ENCODE measurements around the gene CHST15.
A peak's percentile ranks its signal among the peaks of the same experiment; 100 is the strongest.

CHST15 gene

DNA sequence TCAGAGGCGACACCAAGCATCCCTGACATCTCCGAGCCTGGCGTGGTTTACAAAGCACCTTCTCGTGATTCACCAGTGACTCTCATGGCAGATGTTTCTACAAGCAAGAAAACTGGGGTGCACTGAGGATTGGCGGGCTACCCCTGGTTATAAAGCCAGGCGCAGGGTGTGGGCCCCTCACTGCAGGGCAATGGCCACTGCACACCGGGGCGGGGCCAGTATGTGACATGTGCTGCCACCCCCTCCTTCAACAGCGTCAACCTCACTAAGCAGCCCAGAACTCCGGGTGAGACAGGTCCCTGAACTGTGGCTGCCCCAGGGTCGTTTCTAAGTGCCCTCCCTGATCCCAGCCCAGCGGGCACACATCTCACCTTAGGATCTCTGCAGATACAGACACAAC, 63.8 kb downstream of the CHST15 start:
- DNase-seq (ENCODE audit: low read depth, low spot score), result no peak

DNA sequence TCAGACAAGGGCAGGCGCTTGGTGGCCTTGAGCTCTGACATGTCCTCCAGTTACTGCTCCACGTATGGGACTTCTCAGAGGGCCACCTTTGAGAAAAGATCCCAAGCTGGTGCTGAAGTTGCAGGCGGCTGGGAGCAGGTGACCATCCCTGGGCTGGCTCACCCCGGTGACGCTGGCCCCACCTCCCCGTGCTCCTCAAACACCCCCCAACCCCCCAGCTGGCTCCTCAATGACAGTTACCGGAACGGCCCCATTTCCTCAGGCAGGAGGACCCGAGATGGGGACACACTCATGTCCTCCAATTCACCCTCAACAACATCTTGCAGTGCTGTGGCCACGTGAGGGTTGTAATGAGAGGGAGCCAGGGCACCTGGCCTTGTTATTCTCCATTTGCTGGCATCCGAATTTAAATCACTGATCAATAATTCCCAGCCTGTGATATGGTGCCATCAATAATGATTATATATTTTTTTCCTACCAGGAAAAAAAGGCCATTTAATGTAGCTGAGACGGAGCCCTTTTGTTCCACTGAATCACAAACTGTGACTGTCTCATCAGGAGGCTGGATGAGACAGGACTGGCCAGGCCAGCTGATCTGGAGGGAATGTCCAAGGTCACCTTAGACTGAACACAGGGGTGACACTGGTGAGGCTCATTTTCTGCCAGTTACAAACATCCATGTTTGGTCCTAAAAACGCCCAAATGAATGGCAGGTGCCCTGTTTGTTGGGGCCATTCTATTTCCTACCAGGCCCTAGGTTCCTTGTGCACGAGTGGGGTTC, 64.5 kb downstream of the CHST15 start:
- DNase-seq (ENCODE audit: low read depth, low spot score), result no peak

DNA sequence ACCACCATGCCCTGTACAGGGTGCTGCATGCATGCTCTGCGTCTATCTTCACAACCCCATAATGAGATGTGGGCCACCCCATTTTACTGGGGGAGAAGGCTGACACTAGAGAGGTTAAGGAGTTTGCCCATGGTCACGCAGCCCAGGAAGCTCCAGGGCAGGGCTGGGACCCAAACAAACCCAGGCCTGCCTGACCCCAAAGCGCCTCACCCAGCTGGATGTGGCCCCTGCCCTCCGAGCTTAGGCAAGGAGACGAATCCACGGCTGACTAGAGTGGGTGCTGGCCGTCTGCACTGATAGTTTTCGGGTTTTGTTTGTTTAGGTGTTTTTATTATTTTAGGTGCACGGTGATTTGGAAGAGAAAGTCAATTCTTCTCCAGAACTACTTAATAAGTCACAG, 65.7 kb downstream of the CHST15 start:
- DNase-seq (ENCODE audit: low read depth, low spot score), result no peak

DNA sequence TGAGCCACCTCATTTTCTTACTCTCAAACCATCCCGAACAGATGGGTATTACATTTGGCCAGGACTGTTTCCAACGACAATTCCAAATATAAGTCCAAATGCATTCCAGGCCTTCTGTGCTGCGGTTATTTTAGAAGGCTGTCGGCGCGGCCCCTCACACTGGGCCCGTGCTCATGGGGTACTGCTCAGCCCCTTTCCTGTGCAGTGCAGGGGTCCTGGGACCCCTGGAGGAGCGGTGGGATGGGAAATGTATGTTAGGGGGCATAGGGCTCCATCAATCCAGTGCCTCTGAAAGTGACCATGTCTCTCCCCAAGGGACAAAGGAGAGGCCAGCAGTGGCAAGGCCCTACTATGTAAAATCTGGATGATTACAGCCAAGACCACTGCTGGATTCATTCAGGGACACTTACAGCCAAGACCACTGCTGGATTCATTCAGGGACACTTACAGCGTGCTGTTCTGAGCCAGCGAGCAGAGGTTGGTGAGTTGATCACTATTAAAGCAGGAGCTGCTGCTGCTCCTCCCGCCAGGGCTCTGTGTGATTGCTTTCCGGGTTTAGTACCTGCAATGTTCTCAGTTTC, 66.3 kb downstream of the CHST15 start:
- no peak for DNase-seq (ENCODE audit: low read depth, low spot score)

DNA sequence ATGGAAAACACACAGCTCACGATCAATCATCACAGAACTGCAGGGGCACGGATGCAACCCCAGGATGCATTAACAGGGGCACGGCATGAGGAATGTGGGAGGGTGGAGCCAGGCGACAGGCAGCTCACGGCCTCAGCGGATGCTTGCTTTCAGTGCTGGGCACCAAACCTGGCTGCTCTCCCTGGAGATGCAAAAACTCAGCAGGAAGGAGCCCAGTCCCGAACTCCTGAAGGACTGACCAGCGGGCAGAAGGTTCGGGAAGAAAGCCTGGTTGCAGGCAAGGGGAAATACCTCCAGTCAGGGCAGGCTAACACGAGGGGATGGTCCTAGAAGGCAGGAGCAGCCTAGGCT, 66.8 kb downstream of the CHST15 start:
- no peak for DNase-seq (ENCODE audit: low read depth, low spot score)

DNA sequence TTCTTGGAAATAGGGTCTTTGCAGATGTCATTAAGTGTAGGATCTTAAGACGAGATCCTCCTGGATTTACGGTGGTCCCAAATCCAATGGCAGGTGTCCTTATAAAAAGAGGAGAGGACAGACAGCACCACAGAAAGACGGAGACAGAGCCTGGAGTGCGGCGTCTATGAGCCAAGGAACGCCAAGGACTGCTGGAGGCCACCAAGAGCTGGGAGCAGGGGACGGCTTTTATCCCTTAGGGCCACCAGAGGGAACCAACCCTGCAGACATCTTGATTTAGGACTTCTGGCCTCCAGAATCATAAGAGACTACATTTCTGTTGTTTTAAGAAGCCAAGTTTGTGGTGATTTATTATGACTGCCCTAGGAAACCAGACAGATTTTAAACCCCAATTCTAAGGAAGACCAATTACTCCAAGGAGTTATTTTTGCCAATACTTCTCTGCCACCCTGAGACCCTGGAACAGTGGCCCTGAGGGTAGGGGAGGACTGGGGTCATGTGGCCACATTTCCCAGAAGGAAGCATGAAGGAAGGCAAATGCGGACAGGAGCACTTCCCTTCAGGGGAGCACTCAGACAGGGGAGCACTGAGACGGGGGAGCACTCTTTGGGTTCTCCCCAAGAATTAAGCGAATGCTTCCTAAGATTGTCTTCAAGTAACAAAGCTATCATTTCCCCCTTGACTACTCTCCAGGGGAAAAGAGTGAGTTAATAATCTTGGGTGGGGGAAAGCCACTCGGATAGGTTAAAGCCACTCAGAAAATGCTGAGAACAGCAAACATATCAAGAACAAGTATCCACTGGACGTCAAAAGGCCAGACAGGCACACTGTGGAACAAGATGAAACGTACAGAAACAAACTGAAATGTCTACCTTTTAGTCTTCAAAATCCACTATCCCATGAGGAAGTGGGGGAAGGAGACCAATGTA, 67.5 kb downstream of the CHST15 start:
- peak; percentile 37 for DNase-seq (ENCODE audit: low read depth, low spot score)

DNA sequence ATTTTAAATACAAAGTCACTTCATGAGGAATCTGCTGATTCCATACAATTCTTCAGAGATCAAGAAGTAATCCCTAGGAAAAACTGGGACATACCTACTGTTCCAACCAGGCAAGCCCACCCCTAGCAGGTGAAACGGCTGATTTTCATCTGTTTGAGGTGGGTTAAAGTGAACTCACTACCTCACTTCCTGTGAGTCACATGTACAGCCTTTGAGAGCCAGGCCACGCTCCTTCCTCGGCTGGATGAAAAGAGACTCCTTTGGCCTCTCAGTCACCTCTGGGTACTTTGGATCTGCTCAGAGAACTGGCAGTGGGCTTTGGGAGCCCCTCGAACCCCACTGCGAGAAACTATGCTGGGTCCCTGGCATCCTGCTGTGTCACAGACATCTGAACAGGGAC, 68.2 kb downstream of the CHST15 start:
- DNase-seq (ENCODE audit: low read depth, low spot score), result no peak

DNA sequence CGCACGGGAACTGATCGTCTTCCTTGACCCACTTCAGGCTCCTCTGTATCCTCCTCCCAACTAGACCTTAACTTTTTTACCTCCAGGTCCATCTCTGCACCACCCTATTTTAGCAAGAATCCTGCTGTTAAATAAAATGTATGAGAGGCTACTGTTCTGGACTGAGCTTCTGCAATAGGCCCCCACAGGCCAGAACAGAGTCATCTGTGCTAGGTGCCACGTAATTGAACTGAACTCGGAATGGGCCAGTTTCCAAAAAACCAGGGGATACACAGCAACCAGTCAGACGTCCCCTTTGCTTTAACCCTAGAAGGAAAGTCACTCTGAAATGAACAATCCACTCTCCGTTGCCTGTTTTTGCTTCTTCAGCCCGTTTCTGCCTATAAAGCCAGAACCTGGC, 71.3 kb downstream of the CHST15 start:
- peak; percentile 58 for DNase-seq (ENCODE audit: low read depth, low spot score)

DNA sequence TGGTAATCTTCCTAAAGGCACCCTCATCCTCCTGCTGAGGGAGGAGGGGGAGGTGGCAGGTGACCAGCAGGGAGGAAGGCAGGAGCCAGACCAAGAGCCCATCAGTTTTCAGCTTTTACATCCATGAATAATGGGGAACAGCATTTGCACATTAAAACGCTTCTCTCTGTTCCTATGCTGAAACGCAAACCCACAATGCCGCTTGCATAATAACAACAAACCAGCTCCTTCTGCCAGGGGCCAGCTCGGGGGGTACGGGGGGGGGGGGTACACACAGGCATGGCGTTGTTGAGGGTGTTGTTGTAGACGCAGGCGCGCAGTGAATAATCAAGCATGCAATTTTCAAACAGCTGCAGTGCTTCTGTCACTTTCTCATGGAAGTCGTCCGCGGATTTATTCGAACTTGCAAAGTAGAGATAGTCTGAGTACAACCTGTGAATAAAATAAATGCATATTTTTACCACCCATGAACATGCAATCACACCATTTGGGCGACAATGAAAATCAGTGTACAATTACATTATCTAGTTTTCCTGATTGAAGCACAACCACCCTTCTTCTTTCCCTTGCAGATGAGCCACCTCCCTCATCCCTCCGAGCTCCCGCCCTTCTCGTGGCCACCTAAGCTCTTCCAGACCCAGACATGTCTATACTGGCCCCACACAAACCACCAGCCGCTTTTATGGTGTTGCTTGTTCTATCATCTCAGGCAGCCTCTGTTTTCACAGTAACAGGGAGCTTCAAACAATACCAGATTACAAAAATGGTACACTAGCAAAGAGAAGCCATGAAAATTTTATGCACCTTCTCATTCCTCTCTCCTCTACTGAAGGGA, 72.2 kb downstream of the CHST15 start:
- DNase-seq (ENCODE audit: low read depth, low spot score), result no peak

DNA sequence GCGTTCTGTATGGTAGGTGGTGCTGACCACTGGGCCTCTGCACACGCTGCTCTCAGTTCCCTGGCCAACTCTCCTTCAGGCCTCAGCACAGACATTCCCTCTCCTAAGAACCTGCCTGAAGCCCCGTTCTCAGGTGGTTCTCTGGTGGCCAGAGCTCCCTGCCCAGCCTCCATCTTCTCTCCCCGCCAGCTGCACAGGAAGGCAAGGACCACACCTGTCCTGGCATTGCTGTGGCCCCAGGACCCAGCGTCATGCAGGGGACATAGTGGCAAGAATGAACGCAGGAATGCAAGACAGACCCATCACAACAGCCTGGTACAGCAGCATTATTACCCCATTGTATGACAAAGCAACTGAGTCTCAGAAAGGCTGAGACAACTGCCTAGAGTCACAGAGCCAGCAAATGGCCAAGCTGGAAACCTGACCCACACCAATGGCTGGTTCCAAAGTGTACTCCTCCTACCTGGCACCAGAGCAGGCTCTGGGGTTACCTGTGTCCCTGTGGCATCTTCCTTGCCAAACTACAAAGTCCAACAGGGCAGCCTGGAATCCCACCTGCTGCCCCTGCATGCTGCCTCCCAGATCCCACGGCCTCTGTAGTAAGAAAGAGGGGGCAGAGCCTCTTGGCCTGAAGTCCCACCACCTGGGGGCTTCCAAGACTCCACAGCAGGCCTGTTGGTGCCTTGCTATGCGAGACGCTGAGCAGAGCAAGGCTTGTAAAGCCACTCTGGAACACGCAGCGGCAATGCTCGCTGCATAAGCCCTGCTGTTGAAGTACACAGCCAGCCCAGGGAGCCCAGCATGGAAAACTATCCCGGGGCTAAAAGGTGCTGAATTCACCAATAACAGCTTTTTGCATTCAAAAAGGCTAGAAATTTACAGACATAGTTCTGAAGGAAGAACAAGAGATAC, 73.3 kb downstream of the CHST15 start:
- no peak for DNase-seq (ENCODE audit: low read depth, low spot score)

DNA sequence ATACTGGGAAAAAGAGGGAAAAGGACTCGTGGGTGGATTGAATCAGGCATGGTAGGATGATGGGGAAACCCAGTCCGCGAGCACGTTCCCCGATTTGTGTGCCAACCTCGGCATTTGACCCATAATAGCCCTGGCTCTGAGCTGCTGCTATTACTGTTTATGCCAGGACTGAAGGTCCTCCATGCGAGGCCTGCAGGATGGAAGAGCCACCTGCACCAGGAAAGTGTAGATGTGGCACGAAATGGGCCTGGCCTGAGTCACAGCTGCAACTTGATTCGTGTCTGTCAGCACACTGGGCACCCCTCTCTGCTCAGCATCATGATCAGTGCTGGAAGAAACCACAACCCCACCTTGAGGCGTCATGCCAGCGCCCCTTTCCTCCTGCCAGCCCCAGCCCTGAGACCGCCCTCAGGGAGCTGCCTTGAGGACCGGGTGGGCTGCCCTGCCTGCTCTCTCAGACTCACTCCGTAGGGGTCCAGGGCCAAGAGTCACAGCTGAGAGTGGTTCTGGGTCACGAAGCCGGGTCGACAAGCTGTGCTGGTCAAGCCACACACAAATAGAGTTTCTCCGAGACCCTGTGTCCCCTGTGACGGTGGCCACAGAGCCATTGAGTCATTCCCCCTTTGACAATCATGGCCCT, 74.4 kb downstream of the CHST15 start:
- DNase-seq (ENCODE audit: low read depth, low spot score), result no peak

DNA sequence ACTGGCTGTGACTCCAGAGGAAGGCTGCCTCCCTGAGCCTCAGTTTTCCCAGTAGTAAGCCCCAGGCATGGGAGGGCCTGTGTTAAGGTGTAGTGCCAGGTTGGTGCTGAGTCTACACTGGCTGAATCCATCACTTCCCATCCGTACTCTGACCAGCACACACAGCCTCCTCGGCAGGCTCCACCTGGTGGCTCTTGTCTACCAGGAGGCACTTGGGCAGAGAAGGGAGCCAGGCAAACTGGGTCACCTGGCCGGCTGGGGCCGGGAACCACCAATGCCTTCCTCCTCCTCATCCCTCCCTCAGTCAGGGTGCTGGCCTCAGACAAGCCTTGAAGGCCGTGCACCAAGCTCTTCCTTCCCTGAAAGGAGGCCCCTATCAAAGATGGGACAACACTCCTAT, 75.7 kb downstream of the CHST15 start:
- DNase-seq (ENCODE audit: low read depth, low spot score), result no peak

DNA sequence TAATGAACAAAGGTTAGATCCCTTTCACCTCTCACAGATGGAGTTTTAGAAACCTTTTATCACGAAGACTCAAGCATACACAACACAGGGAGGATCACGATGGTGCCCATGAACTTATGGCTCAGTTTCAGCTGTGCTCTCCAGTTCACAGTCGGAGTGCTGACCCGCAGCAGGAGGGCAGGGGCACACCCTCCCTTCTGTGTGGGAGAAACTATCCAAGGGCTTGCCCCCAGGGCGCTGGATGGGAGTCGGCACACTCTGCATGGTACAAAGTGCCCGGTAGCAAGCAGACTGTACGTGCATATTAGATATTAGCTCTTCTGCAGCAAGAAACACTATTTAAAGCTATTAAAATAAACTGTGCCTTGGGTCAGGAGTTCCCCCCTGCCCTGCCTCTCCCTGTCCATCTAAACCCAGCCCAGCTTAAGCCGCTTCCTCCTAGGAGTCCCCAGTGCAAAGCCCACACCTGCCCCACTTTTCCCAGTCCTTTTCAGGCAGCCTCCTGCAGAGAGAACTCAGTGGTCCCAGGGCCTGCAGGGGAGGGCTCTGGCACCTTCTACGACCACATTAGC, 76.5 kb downstream of the CHST15 start:
- DNase-seq (ENCODE audit: low read depth, low spot score), result no peak

DNA sequence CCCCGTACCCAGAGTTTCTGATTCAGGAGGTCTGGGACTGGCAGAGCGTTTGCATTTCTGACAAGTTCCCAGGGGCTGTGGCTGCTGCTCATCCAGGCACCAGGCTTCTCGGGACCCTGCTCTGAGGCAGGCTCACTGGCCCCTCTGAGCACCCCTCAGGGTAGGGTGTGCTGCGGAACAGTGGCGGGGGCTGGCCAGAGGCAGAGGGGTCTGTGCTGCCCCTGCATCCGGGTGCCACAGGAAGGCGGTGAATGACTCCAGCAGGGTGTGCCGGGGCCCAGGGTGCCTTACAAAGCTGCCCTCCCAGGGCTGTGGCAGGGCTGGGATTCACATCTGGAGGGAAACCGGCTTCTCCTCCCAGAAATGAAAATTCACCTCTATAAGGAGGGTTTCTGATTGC, 77.4 kb downstream of the CHST15 start:
- DNase-seq (ENCODE audit: low read depth, low spot score), result no peak

DNA sequence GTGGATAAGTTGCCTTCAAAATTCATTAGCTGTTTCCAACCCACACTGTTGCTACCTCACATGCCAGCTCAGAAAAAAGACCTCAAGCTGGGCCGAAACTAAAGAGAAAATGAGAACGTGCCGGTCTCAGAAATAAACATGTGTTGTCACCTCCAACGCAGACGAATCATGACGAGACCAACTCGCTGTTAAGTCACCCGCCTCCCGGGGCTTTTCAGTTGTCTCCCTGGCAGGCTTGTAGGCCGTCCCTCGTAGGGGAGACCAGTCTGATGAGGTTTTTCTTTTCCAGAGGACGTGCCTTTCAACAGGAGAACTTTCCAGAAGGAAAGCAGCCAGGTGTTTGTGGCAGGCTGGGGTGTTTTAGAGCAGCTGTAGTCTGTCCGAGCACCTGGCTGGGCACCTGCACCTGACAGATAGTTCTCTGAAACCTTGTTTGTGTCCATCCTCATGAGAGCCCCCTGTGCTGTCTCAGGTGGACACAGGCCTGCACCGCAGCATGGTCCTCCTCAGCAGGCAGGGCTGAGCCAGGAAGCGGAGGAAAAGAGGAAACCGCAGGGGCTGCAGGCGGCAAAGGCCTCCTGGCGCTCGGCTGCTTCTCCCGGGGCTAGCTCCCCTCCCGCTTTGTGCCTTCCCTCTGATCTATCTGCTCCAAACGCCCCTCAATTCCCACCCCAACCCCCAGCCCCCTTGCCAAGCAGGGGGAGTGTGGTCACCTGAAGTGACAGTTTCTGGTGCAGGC, 78.8 kb downstream of the CHST15 start:
- DNase-seq (ENCODE audit: low read depth, low spot score), result no peak

DNA sequence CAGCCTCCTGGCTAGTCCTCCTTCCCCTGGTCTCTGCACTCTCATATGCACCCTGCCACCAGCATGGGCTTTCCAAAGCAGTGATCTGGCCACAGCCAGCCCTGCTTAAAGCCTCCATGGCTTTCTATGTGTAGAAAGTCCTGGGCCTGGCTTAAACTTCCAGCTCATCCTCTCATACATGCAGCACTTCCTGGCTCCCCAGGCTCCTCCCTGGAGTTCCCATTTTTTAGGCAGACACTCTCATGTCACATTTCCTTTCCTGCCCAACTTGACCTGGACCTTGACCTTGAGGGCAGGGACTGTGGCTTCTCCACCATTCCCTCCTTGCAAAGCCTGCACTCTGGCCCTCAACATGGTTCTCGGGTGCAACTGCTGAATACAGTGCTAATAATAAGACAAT, 79.5 kb downstream of the CHST15 start:
- no peak for DNase-seq (ENCODE audit: low read depth, low spot score)

DNA sequence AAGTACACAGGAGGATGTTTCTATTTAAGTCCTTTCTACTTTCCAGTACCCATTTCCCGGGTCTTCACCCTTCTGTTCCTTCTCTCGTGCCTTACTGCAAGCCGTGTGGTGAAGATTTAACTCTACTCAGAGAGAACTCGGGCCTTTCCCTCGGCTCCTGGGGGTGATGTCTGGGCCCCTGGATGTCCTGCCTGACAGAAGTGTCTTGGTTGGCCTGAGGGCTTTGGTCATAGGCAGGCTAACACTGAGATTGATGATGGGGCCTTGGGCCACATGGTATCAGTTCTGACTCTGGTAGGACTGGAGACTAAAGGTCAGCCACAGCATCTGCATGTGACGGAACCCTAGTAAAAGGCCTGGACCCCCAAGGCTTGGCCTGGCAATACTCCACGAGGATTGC, 80.4 kb downstream of the CHST15 start:
- no peak for DNase-seq (ENCODE audit: low read depth, low spot score)

DNA sequence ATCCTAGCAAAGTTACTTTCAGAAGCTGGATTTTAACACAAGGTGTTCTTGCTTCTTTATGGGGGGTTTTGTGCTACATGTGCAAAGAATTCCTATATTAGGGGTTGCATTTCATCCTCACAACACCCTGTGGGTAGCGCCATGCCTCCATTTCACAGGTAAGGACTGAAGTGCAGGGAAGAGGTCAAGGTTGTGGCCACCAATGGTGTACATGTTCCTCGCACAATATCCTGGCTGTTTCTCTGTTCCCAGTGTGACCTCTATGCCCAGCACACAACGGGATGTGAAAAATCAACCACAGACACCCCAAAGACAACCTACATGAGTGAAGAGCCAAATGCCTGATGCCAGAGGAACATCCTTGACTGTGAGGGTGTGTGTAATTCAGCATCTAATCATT, 80.8 kb downstream of the CHST15 start:
- DNase-seq (ENCODE audit: low read depth, low spot score), result no peak

DNA sequence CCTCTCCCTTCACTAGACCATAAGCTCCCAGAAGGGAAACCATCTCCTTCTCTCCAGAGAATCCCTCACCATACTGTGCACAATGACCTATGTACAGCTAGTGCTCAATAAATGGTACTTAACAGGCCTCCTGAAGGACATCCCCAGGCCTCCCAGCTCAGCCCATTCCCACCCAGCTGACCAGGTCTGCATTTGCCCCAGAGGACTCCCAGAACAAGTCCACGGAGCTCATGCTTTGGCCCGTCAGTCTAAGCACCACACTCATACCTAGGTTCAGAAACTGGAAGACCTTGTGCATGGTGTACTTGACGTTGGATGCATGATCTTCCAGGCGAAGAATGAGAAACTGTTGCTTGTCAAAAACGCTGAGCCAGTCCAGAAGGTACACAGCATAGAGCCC, 81.3 kb downstream of the CHST15 start:
- no peak for DNase-seq (ENCODE audit: low read depth, low spot score)
